Stimulated activated naive CD8-positive, alpha-beta T cell treated with anti-CD3 and anti-CD28 coated beads, Interleukin-15, amount 100 ng/mL, for 72 hours (primary cell): ENCODE results near the gene MPZL1.
A peak's percentile ranks its signal among the peaks of the same experiment; 100 is the strongest.

Experiments used
- ATAC-seq: fragments of 150-1000 bp; cut with Tn5 transposase; 2 replicates; pipeline ENCODE4 v1.10.0; 2021; ENCODE audit warnings: mild to moderate bottlenecking, moderate library complexity
- DNase-seq, 2 donors: peaks; one replicate each; pipeline ENCODE4 v3.0.0; 2021 to 2022
- H3K27ac Mint-ChIP-seq, 2 donors: one replicate each; pipeline ENCODE4 v1.8.0; 2022; ENCODE audit warnings: mild to moderate bottlenecking in 2 of 2, mixed read lengths in 2 of 2, moderate library complexity in 2 of 2
- H3K27me3 Mint-ChIP-seq: one replicate; pipeline ENCODE4 v1.8.0; 2022; ENCODE audit warnings: mixed read lengths
- H3K4me1 Mint-ChIP-seq: one replicate; pipeline ENCODE4 v1.8.0; 2022; ENCODE audit warnings: mild to moderate bottlenecking, mixed read lengths
- H3K4me3 Mint-ChIP-seq, 2 donors: one replicate each; pipeline ENCODE4 v1.8.0; 2022; ENCODE audit warnings: mild to moderate bottlenecking in 2 of 2, mixed read lengths in 2 of 2, moderate library complexity in 1 of 2
- H3K9me3 Mint-ChIP-seq, 2 donors: one replicate each; pipeline ENCODE4 v1.8.0; 2022; ENCODE audit warnings: mixed read lengths in 2 of 2

The MPZL1 gene

DNA sequence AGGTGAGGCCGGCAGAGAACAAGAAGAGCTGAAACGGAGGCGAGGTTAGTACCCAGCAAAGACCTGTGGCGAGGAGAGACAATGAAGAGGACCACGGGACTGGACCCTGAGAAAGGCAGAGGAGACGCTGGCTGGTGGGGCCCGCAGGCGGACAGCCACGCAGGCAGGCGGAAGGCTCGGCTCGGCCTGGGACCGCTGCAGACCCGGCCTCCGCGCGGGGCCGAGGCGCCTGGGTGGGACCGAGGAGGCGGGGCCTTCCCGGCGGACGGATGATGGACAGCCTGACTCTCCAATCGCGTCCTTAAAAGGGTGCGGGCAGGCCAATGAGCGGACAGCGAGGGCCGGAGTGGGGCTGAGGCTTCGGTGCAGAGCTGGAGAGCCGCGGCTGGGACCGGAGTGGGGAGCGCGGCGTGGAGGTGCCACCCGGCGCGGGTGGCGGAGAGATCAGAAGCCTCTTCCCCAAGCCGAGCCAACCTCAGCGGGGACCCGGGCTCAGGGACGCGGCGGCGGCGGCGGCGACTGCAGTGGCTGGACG, at the start of gene MPZL1:
TSS of gene MPZL1 (plus strand) at position 366 of the 535 bp plus-strand sequence. CDS start 170 bp downstream, outside the sequence.
- DNase-seq: peak; percentile 93
- peaks cover 40% of the 10 kb centered on the region for H3K4me1 Mint-ChIP-seq
- peak within 1 kb of the TSS; percentile 36 to 91 for H3K27ac Mint-ChIP-seq
- peaks cover 6% of the 10 kb centered on the region for H3K27me3 Mint-ChIP-seq
- peak; percentile 97 for ATAC-seq
- no peaks in the 10 kb centered on the region for H3K9me3 Mint-ChIP-seq
- H3K4me3 Mint-ChIP-seq: peak within 1 kb of the TSS; percentile 94 to 95

DNA sequence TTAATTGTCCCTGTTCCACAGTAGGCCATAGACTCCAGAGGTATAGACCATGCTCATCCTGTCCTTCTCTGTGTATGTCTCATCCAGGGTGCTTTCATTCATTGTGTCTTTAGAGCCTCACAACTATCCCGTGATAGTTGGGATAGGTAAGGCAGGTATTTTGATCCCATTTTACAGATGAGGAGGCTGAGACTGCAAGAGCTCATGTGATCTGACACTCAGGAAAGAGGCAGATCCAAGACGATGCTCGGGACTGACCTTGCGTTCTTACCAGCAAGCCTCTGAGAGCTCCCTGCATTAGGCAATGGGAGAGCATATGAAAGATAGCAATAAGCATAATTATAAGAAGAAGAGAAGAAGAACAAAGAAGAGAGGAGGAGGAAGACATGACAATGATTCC, 49.0 kb upstream of the MPZL1 start:
- no peak overlapping the region for H3K4me3 Mint-ChIP-seq
- DNase-seq: no peak
- no peak overlapping the region for H3K27ac Mint-ChIP-seq
- H3K9me3 Mint-ChIP-seq: no peaks in the 10 kb centered on the region
- no peak for ATAC-seq
- peaks cover 65% of the 10 kb centered on the region for H3K4me1 Mint-ChIP-seq
- H3K27me3 Mint-ChIP-seq: no peaks in the 10 kb centered on the region

DNA sequence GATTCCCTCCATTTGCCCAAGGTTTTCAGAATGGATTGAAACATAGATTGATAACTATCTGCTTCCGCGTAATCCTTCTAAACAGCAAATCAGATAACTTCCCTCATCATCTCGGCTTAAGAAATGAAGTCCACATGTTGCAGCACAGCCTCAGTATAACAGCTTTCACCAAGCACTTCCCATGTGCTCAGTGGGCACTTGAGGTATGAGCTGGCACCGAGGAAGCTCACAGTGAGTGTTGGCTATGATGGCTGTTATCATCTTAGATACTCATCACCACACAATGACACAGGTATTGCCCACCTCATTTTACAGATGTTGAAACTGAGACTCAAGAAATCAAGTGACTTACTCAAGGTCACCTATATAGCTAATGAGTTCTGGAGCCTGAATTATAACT, 48.5 kb upstream of the MPZL1 start:
- ATAC-seq: no peak
- H3K4me3 Mint-ChIP-seq: no peak overlapping the region
- H3K27me3 Mint-ChIP-seq: no peaks in the 10 kb centered on the region
- DNase-seq: no peak
- peaks cover 61% of the 10 kb centered on the region for H3K4me1 Mint-ChIP-seq
- H3K27ac Mint-ChIP-seq: peak overlapping the region in 1 of 2 donors; percentile 40
- no peaks in the 10 kb centered on the region for H3K9me3 Mint-ChIP-seq

DNA sequence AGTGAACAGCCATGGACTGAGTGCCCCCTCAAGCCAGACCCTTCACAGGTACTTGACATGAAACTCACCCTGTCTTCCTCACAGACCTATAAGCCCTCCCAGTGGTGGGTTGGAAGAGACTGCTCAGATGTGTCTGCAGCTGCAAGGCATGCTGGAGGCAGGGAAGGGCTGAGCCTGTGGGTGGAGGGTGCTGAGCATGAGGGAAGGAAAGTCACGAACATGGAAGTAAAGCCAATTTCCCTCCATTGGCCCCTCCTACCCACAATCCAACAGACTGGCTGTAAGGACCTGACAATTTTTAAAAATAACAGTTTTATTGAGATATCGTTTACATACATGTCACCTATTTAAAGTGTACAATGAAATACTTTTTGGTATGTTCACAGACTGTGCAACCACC, 47.6 kb upstream of the MPZL1 start:
- H3K9me3 Mint-ChIP-seq: no peaks in the 10 kb centered on the region
- DNase-seq (no peak), ATAC-seq (no peak)
- no peak overlapping the region for H3K4me3 Mint-ChIP-seq
- H3K27ac Mint-ChIP-seq: peak overlapping the region in 1 of 2 donors; percentile 3
- H3K4me1 Mint-ChIP-seq: peaks cover 54% of the 10 kb centered on the region
- no peaks in the 10 kb centered on the region for H3K27me3 Mint-ChIP-seq

DNA sequence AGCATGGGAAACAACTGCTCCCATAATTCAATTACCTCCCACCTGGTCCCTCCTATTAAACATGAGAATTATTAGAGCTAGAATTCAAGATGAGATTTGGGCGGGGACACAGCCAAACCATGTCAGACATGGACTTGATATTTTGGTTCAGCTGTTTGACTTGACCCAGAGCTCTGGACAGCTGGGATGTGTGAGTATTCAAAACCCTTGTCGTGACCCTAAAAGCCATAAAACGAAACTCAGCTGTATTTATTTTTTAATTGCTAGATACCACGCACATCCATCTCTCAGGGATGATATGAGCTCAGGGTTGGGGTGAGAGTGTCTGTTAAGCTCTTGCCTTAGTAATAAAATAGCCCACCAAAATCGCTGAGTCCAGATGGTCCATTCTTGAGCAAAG, 46.3 kb upstream of the MPZL1 start:
- DNase-seq (no peak), ATAC-seq (no peak)
- no peaks in the 10 kb centered on the region for H3K27me3 Mint-ChIP-seq
- no peaks in the 10 kb centered on the region for H3K9me3 Mint-ChIP-seq
- no peak overlapping the region for H3K27ac Mint-ChIP-seq
- H3K4me3 Mint-ChIP-seq: no peak overlapping the region
- H3K4me1 Mint-ChIP-seq: peaks cover 46% of the 10 kb centered on the region

DNA sequence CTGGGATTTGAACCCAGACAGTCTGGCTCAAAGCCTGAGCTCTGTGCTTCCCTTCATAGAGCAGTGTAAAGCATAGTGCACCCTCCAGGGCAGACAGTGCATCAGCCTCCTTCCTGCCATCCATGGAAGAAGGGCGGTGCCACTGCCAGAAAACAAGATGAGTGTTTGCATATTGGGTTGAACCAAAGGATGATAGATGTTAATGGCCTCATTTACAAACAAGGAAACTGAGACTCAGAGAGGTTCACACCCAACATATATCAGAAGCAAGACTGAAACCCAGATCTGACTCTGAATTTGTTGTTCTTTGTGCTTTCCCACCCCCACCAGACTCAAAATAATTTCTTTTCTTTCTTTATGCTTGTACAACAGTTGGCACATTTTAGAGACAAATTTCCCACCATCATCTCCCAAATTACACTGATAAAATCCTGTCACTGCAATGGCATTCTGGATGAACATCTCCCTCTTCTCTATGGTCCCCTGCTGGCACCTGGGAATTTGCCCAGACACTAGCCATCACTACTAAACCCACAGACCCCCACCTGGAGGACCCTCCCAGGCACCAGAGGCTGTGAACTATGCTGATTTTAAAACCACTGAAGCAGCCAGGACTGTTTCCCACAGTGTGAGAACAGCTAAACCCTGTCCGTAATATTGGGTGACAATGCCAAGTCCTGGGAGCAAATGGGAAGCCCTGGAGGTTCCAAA, 45.4 kb upstream of the MPZL1 start:
- H3K4me1 Mint-ChIP-seq: peaks cover 44% of the 10 kb centered on the region
- DNase-seq: no peak
- H3K9me3 Mint-ChIP-seq: no peaks in the 10 kb centered on the region
- H3K27ac Mint-ChIP-seq: no peak overlapping the region
- ATAC-seq: peak; percentile 76
- no peaks in the 10 kb centered on the region for H3K27me3 Mint-ChIP-seq
- no peak overlapping the region for H3K4me3 Mint-ChIP-seq

DNA sequence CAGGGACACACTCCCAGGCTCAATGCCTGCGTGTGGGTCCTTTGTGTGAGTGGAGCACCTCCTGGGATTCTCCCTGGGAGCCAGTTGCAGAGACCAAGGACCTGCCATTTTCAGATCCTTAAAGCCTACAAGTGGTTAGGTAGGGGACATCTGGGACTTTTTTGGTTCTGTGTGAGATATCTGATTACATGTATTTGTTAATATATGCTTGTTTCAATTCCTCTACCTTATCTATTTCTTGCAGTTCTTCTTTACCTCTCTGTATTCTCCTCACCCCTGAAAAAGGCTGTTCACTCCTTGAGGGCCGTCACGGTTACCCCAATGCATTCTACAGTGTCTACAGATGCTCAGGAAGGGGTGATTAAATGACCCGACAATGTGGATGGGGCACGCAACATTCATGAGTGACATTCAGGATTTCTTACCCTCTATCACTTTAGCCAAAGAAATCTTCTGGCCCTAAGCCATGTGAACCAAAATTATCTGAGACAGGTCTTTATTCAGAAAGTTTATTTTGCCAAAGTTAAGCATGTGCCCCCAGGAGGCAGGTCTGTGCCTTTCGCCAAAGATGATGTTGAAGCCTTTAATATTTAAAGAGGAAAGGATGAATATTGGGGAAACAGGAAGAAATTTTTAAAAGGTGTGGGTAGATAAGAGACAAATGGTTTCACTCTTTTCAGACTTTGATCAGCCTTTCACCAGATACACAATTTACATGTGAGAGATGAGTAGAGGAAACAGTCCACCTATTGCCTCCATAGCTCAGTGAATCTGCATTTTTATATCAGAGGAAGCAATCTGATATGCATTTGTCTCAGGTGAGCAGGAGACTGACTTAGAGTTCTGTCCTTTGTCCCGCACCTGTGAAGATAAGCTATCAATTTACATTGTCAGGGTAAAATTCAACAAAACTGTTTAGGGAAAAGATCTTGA, 44.6 kb upstream of the MPZL1 start:
- H3K27ac Mint-ChIP-seq: peak overlapping the region in 1 of 2 donors; percentile 46

DNA sequence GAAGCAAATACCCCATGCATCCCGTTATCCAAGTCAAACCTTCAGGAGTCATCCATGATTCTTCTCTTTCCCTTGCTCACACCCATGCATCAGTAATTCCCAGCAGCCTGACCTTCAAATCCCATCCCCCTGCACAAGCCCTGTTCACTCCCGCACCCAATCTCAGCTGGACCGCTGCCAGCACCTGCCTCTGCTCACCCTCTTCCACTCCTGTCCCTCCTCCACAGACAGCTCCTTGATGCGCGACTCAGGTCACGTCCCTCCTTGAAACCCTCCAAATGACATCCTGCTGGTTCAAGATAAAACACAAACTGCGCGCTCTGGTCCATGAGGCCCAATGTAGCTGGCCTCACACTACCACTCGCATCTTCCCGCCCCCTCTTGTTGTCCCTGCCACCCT, 43.4 kb upstream of the MPZL1 start:
- H3K4me3 Mint-ChIP-seq: no peak overlapping the region
- H3K4me1 Mint-ChIP-seq: peaks cover 29% of the 10 kb centered on the region
- ATAC-seq (no peak), DNase-seq (no peak)
- no peaks in the 10 kb centered on the region for H3K9me3 Mint-ChIP-seq
- no peak overlapping the region for H3K27ac Mint-ChIP-seq
- H3K27me3 Mint-ChIP-seq: no peaks in the 10 kb centered on the region

More for the DNA sequence above, 44.6 kb upstream of the MPZL1 start:
- Mint-ChIP-seq H3K9me3 (no peaks in the 10 kb centered on the region), H3K4me3 (no peak overlapping the region), H3K4me1 (peaks cover 41% of the 10 kb centered on the region), H3K27me3 (no peaks in the 10 kb centered on the region)
- ATAC-seq: no peak
- DNase-seq: no peak

DNA sequence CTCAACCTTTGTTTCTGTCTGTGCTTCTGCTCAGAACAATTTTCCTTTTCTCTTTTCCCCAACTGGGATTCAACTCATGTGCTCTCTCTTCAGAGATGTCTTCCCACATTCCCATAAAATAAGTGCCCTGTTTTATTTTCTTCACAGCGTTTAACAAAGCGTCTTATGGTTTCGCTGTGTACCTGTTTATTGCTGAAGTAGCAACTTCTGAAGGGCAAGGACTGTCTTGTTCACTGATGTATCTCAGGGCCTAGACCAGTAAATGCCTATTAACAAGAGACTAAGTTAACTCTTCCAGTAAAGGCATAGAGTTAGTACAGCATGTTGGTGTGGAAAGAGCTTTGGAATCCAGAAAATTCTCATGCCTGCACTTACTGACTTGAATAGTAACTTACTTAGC, 42.9 kb upstream of the MPZL1 start:
- Mint-ChIP-seq H3K27ac (no peak overlapping the region), H3K4me1 (peaks cover 25% of the 10 kb centered on the region), H3K4me3 (no peak overlapping the region), H3K9me3 (no peaks in the 10 kb centered on the region), H3K27me3 (no peaks in the 10 kb centered on the region)
- no peak for ATAC-seq
- no peak for DNase-seq

DNA sequence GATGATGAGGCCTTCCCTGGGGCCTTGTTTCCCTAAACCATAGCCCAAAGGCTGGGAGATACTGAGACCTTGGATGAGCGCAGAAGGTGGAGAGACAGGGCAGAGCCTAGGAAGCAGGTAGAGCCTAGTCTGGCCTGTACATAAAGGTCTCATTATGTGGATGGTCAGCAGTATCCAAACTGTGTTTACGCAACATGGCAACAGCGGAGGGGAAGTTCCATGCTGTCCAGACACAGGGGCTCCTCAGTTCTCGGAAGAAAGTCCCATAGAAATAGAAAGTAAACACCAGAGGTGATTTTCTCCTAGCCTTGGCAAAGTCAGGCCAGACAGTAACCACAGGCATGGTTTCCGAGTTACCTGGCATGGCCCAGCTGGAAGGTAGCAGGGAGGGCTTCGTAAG, 42.1 kb upstream of the MPZL1 start:
- peaks cover 16% of the 10 kb centered on the region for H3K4me1 Mint-ChIP-seq

DNA sequence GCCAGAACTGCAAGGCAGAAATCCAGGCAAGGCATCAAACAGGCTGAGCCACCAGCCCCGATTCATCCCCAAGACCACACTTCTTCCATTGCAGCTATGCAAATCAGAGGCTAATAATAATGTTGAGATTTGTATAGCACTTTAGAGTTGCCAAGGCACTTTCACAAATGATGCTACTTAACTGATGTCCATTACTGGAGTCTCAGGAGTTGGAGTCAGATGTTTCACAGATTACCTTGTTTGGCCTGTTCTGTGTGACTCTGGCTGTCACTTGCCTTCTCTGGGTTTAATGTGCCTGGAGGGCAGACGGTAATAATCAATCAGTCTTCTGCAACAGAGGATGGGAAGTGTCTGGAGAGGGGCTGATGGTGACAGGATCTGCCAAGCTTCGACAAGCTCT, 40.8 kb upstream of the MPZL1 start:
- DNase-seq (no peak), ATAC-seq (no peak)
- peaks cover 12% of the 10 kb centered on the region for H3K4me1 Mint-ChIP-seq
- H3K9me3 Mint-ChIP-seq: no peaks in the 10 kb centered on the region
- peak overlapping the region; percentile 38 to 75 for H3K27ac Mint-ChIP-seq
- no peaks in the 10 kb centered on the region for H3K27me3 Mint-ChIP-seq
- H3K4me3 Mint-ChIP-seq: no peak overlapping the region

More for the DNA sequence above, 42.1 kb upstream of the MPZL1 start:
- Mint-ChIP-seq H3K27me3 (no peaks in the 10 kb centered on the region), H3K27ac (no peak overlapping the region), H3K4me3 (no peak overlapping the region), H3K9me3 (no peaks in the 10 kb centered on the region)
- DNase-seq (no peak), ATAC-seq (no peak)

DNA sequence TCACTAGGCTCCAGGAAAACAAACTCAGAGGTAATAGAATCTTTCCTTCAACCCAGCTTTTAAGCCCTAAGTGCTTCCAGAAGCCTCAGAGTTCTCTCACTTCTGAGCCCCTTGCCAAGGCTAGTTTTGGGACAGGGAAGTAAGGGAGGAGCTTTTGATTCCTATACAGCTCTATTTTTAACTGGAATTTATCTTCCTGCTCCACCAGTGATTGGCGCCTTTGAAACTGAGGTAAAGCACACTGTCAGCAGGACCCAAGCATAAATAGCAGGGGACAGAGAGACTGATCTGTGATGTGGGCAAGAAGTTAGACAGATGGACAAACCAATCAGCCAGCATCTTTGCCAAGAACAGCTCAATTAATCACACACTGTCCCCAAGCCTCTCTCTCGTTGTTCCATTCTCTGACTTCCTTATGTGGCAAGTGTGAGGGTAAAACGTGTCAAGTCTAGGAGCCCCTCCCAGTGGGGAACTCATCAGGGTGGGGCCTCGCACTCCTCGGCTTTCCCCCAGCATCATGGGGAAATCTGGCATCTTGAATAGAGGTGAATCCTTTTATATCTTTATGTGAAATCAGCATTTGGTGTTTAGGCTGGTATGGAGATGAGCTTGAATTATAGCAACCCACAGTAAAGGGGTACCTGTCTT, 40.2 kb upstream of the MPZL1 start:
- DNase-seq: peak in 1 of 2 donors; percentile 14
- Mint-ChIP-seq H3K9me3 (no peaks in the 10 kb centered on the region), H3K4me3 (no peak overlapping the region), H3K27ac (peak overlapping the region; percentile 72 to 75), H3K27me3 (no peaks in the 10 kb centered on the region), H3K4me1 (peaks cover 14% of the 10 kb centered on the region)
- ATAC-seq: peak; percentile 44

DNA sequence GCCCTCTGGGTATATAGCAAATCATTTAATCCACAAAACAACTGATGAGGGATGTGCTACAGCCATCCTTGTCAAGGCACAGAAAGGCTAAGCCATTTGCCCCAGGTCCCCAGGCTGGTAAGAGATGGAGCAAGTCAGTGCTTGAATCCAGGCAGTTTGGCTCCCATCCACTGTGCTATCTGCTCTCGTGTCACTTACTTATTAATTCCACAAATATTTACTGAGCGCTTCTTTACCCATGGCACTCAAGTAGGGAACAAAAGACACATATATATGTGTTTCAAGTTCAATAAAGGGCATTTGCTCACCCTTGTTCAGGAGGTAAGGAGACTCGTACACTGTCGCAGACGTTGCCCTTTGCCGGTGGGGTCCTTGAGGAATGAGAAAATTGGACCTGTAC, 38.6 kb upstream of the MPZL1 start:
- Mint-ChIP-seq H3K9me3 (no peaks in the 10 kb centered on the region), H3K4me3 (no peak overlapping the region), H3K4me1 (peaks cover 21% of the 10 kb centered on the region), H3K27ac (peak overlapping the region in 1 of 2 donors; percentile 61), H3K27me3 (no peaks in the 10 kb centered on the region)
- no peak for DNase-seq
- ATAC-seq: no peak

DNA sequence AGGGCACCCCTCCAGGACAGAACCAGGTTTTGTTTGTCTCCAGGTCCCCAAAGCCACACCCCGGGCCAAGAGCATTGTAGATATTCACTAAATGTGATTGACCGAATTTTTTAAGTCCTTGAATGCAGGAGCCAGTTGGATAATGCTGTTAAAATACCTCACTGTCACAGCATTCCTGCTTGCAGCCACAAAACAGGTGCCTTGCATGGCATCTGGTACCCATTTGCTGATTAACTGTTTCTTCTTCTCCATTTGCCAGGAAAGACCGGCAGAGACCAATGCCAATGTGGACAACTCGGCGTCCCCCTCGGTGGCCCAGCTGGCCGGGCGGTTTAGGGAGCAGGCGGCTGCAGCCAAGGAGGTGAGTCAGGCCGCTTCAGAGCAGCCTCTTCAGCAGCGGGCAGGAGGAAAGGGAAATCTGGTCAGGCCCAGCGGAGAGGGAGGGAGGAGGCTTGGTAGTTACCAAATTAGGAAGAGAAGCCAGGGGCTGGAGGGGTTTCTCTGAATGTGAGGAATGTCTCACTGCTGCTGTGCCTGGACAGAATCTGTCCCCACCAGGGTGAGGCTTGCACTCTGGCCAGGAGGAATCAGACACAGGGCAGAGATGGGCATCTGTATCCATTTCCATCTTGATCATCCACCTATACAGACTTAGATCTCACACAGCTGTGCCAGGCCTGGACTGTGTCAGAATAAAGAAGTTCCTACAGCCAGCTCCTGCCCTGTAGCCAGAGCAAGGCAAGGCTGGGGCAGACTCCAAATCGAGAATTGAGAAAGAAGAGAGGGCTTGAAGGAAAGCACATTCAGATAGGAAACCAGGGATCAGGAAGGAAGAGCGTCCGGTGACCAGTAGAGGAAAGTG, 37.9 kb upstream of the MPZL1 start:
- peaks cover 27% of the 10 kb centered on the region for H3K4me1 Mint-ChIP-seq
- no peaks in the 10 kb centered on the region for H3K27me3 Mint-ChIP-seq
- no peaks in the 10 kb centered on the region for H3K9me3 Mint-ChIP-seq
- ATAC-seq (no peak), DNase-seq (no peak)
- H3K27ac Mint-ChIP-seq: peak overlapping the region; percentile 28 to 84
- H3K4me3 Mint-ChIP-seq: no peak overlapping the region

DNA sequence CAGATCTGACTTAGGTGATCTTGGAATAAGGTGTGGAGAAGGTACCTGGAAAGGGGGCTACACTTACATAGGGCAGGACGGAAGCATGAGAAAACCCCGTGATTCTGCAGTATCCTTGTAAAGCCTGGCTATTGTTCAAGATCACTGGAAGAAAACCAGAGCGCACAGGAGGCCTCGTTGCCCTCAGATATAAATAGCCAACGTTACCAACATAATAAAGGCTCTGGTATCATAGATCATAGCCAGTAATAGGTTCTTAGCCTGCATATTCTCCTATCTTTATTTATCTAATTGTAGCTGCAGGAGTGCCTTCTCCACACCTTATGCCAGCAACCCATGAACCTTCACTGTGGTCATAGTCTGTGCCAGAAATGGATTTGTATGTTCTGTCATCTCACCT, 35.9 kb upstream of the MPZL1 start:
- DNase-seq (no peak), ATAC-seq (no peak)
- Mint-ChIP-seq H3K27ac (no peak overlapping the region), H3K27me3 (no peaks in the 10 kb centered on the region), H3K9me3 (no peaks in the 10 kb centered on the region), H3K4me3 (no peak overlapping the region), H3K4me1 (peaks cover 41% of the 10 kb centered on the region)
